Spleen (tissue), 11 donors: ENCODE measurements around the gene OBP2A. TPM values are rescaled to one million over a fixed set of nuclear protein-coding genes. Genes with fewer than 3 reads are reported as not detected.

Source experiments
- DNase-seq: peaks from one replicate; pipeline ENCODE4 v3.0.0-alpha.2; 2020
- H3K27ac ChIP-seq, 8 donors: fragments of 200-600 bp; sonication (generic) in 7 of 8; 1 replicate in 4 of 8; 2 replicates in 4 of 8; pipeline versions ENCODE4 v1.5.0 to v1.8.0; 2016 to 2021; ENCODE audit warnings: inconsistent platforms in 4 of 8, mild to moderate bottlenecking in 4 of 8, moderate library complexity in 1 of 8
- H3K27me3 ChIP-seq, 7 donors: fragments of 200-600 bp; sonication (generic) in 6 of 7; replicated peaks in 1 of 7; 1 replicate in 4 of 7; 2 replicates in 3 of 7; pipeline versions ENCODE4 v1.5.0 to v1.8.0; 2016 to 2021; ENCODE audit warnings: inconsistent platforms in 3 of 7, mild to moderate bottlenecking in 1 of 7
- H3K36me3 ChIP-seq, 6 donors: fragments of 200-600 bp; sonication (generic) in 5 of 6; 1 replicate in 4 of 6; 2 replicates in 2 of 6; pipeline versions ENCODE4 v1.5.0 to v1.8.0; 2016 to 2021; ENCODE audit warnings: inconsistent platforms in 2 of 6
- H3K4me1 ChIP-seq, 6 donors: fragments of 200-600 bp; sonication (generic) in 5 of 6; 1 replicate in 3 of 6; 2 replicates in 3 of 6; pipeline versions ENCODE4 v1.5.0 to v1.8.0; 2016 to 2021; ENCODE audit warnings: inconsistent platforms in 3 of 6
- H3K4me3 ChIP-seq, 8 donors: fragments of 200-600 bp; sonication (generic) in 7 of 8; 1 replicate in 4 of 8; 2 replicates in 4 of 8; pipeline versions ENCODE4 v1.5.0 to v1.8.0; 2016 to 2021; ENCODE audit warnings: inconsistent platforms in 4 of 8, mild to moderate bottlenecking in 4 of 8, moderate library complexity in 2 of 8
- H3K9me3 ChIP-seq, 8 donors: fragments of 200-600 bp; sonication (generic) in 7 of 8; 1 replicate in 4 of 8; 2 replicates in 4 of 8; pipeline versions ENCODE4 v1.5.0 to v1.8.0; 2016 to 2021; ENCODE audit warnings: inconsistent platforms in 4 of 8
- CTCF ChIP-seq, 11 experiments: fragments of 200-600 bp in 7 of 11; fragments of 450-650 bp in 4 of 11; sonication (generic) in 4 of 11; IDR thresholded peaks in 8 of 11; conservative IDR thresholded peaks in 3 of 11; 1 replicate in 7 of 11; 2 replicates in 4 of 11; pipeline versions ENCODE4 v1.4.0 to v1.8.0; 2016 to 2021; ENCODE audit warnings: antibody characterized with exemption in 11 of 11, inconsistent platforms in 4 of 11, mild to moderate bottlenecking in 1 of 11
- POLR2A ChIP-seq, 3 donors: fragments of 450-650 bp; IDR thresholded peaks; one replicate each; pipeline ENCODE4 v1.5.1; 2017; ENCODE audit warnings: antibody characterized with exemption in 3 of 3, mild to moderate bottlenecking in 1 of 3
- POLR2AphosphoS5 ChIP-seq, 3 donors: sonication (generic); formaldehyde crosslinking; IDR thresholded peaks; one replicate each; pipeline ENCODE4 v1.5.1; 2017; ENCODE audit warnings: antibody characterized with exemption in 3 of 3
- WGBS, 5 donors: extraction: QIAGEN DNeasy Blood & Tissue Kit in 3 of 5; methylation state at CpG; one replicate each; pipeline versions ENCODE4 v1.1.5 to v1.1.7; 2013 to 2018; 5-methylcytosine and 5-hydroxymethylcytosine counted together
- intact Hi-C: fragments of 100-400 bp; cut with DNase I; formaldehyde crosslinking; loops from one replicate; pipeline ENCODE4 v1.15.0; 2023; ENCODE audit warnings: low total_unique reads
- polyA plus RNA-seq, 3 donors: library from polyadenylated mRNA; stranded (reverse); fragments of 200-250 nt; gene quantifications; one replicate each; pipeline ENCODE4 v1.2.1, GENCODE V29; 2013
- total RNA-seq, 7 donors: library from RNA; depleted of rRNA in 3 of 7; stranded (reverse); fragments of >200 nt in 3 of 7; fragmentation: NEBNext Ultra II Directional in 4 of 7; extraction: Animal tissue kit (Norgen Biotek cat#: 25700) in 4 of 7; gene quantifications; one replicate each; pipeline versions ENCODE4 v1.1.0 to v1.2.1, GENCODE V29; 2016 to 2021
- donor health status: healthy with polysubstance abuse.
- donor health status: DM: no; HTN: no; CAD: no; lungs with moderate emphysema.
- donor health status: DM: no; HTN: no; CAD: no.
- donor health status: Bipolar disorder and iron deficiency.
- donor health status: healthy.
- donor health status: DM: no; HTN: no; CAD: no.
- donor health status: DM: yes; HTN: yes; CAD: no.

OBP2A gene
- total and polyA plus RNA-seq, 10 donors, result 0.40 TPM; not detected in 9

DNA sequence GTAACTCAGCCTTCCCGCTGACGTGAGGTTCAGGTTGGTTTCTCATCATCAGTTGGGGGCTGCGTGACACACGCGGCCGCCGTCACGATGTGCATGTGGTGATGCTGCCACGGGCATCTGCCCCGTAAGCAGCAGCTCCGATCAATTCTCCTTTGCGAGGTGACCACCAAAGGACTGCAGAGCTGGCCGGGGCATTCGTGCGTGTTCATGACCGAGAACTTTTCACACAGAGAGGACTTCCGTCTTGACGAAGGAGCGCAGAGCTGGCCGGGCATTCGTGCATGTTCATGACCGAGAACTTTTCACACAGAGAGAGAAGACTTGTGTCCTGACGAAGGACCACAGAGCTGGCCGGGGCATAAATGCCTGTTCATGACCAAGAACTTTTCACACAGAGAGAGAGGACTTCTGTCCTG, 28.5 kb upstream of the OBP2A start:
- Histone ChIP-seq H3K36me3 (no peaks in the 10 kb centered on the region), H3K27me3 (peaks cover 0 to 43% (median 0%) of the 10 kb centered on the region in 7 donors), H3K4me1 (no peaks in the 10 kb centered on the region), H3K4me3 (no peak overlapping the region), H3K9me3 (no peaks in the 10 kb centered on the region), H3K27ac (no peak overlapping the region)
- DNase-seq, result peak; percentile 51
- no peak for TF ChIP-seq POLR2AphosphoS5 (IDR thresholded peaks at IDR 0.05)
- TF ChIP-seq POLR2A (IDR thresholded peaks at IDR 0.05), result no peak
- intact Hi-C loops, result no loop called here
- WGBS, 5 donors, result 93 to 96% (median 96%) methylated on average over 24 of the region's 24 CpGs

- no peak for DNase-seq
- no peaks in the 10 kb centered on the region for H3K36me3 ChIP-seq
- no peak for TF ChIP-seq CTCF (IDR thresholded peaks at IDR 0.05 in 8 of 11, conservative IDR thresholded peaks at IDR 0.05 in 3 of 11)
Measured at GRCh38 chr9:135519179-135519971, 26.6 kb upstream of the OBP2A start.

DNA sequence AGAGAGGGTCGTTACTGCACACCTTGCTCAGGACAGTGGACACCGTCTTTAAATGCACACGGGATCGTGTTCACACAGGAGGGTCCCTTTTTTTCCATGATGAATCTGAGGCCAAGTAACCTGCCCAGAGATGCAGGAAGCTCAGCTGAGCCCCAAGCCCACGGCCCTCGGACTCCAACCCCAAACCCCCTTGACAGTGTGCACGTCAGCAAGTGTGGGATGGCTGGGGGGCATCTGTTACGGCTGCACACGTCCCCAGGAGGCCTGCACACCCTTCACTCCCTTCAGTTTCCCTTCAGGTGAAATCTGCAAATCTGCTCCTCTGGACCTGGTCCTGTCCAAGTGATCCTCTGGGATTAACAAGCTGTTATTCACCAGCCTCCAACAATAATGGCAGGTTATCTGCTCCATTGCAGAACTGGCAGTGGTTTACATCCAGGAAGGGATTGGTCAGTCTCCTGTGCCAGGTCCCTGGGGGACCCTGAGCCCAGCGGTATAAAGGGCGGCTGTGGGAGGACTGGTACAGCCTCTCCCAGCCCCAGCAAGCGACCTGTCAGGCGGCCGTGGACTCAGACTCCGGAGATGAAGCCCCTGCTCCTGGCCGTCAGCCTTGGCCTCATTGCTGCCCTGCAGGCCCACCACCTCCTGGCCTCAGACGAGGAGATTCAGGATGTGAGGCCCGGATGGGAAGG, 24.9 kb upstream of the OBP2A start, which contains the start of gene LCN1:
Gene LCN1, plus strand, starts transcription at position 525 of the 692 bp plus-strand sequence. Its CDS starts 58 bp downstream, at position 583.
- intact Hi-C loops, result no loop called here
- Histone ChIP-seq H3K9me3 (no peaks in the 10 kb centered on the region), H3K4me1 (peaks cover 0 to 9% (median 0%) of the 10 kb centered on the region in 6 donors), H3K27ac (no peak within 1 kb of the TSS), H3K27me3 (peaks cover 0 to 61% (median 5%) of the 10 kb centered on the region in 7 donors), H3K36me3 (no peaks in the 10 kb centered on the region), H3K4me3 (no peak within 1 kb of the TSS)
- 81 to 93% (median 83%) methylated on average over 11 to 18 of the region's 18 CpGs for WGBS, 5 donors
- DNase-seq, result peak; percentile 47
- TF ChIP-seq POLR2AphosphoS5 (IDR thresholded peaks at IDR 0.05), result no peak

More at GRCh38 chr9:135519179-135519971, 26.6 kb upstream of the OBP2A start:
- 90 to 95% (median 92%) methylated on average over 10 of the region's 10 CpGs for WGBS, 5 donors
- Histone ChIP-seq H3K9me3 (no peaks in the 10 kb centered on the region), H3K4me3 (no peak overlapping the region), H3K27ac (no peak overlapping the region), H3K27me3 (peaks cover 0 to 63% (median 5%) of the 10 kb centered on the region in 7 donors), H3K4me1 (peaks cover 0 to 9% (median 0%) of the 10 kb centered on the region in 6 donors)
- intact Hi-C loops, result no loop called here

GRCh38 chr9:135521608-135522095, 24.3 kb upstream of the OBP2A start:
- Histone ChIP-seq H3K4me3 (no peak overlapping the region), H3K9me3 (no peaks in the 10 kb centered on the region), H3K27me3 (peaks cover 0 to 63% (median 5%) of the 10 kb centered on the region in 7 donors), H3K36me3 (no peaks in the 10 kb centered on the region), H3K27ac (no peak overlapping the region), H3K4me1 (peaks cover 0 to 9% (median 0%) of the 10 kb centered on the region in 6 donors)
- intact Hi-C loops, result no loop called here
- DNase-seq, result no peak
- TF ChIP-seq CTCF (IDR thresholded peaks at IDR 0.05 in 8 of 11, conservative IDR thresholded peaks at IDR 0.05 in 3 of 11), result no peak
- TF ChIP-seq POLR2AphosphoS5 (IDR thresholded peaks at IDR 0.05), result no peak
- no peak for TF ChIP-seq POLR2A (IDR thresholded peaks at IDR 0.05)
- WGBS, 5 donors, result 78 to 92% (median 83%) methylated on average over 10 to 11 of the region's 11 CpGs
